PC-3 (cell line): Measurements from ENCODE around the gene AXL.

ENCODE experiments used
- EZH2 ChIP-seq: fragments of 300-600 bp; sonication (generic); IDR thresholded peaks from one replicate; pipeline ENCODE4 v1.6.1; 2017; ENCODE audit warnings: antibody characterized with exemption, mild to moderate bottlenecking, low read length; ENCODE audit not compliant: unreplicated experiment
- EZH2phosphoT487 ChIP-seq: fragments of 300-600 bp; sonication (generic); IDR thresholded peaks from 2 replicates; pipeline ENCODE4 v1.6.1; 2018; ENCODE audit warnings: mild to moderate bottlenecking, antibody characterized with exemption, low read length, borderline replicate concordance
- TF ChIP-seq, protein P1 (sequence below): fragments of 300-600 bp; sonication (generic); conservative IDR thresholded peaks from 2 replicates; pipeline ENCODE4 v1.5.1; 2017; ENCODE audit warnings: antibody characterized with exemption, low read depth, mild to moderate bottlenecking, low read length

DNA sequence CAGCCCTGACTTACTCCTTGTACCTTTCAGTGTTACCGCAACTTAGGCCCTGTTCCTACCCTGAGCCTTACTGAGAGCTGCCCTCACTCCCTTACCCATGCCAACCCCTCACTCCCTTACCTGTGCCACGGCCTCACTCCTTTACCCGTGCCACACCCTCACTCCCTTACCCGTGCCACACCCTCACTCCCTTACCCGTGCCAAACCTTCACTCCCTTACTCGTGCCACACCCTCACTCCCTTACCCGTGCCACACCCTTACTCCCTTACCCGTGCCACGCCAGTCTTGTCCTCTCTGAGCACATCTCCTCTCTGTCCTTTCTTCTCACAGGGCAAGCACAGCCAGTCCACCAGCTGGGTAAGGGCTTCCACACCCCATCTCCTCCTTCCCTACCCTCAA lies 20.3 kb downstream of the AXL start:
- TF ChIP-seq, protein P1, sequence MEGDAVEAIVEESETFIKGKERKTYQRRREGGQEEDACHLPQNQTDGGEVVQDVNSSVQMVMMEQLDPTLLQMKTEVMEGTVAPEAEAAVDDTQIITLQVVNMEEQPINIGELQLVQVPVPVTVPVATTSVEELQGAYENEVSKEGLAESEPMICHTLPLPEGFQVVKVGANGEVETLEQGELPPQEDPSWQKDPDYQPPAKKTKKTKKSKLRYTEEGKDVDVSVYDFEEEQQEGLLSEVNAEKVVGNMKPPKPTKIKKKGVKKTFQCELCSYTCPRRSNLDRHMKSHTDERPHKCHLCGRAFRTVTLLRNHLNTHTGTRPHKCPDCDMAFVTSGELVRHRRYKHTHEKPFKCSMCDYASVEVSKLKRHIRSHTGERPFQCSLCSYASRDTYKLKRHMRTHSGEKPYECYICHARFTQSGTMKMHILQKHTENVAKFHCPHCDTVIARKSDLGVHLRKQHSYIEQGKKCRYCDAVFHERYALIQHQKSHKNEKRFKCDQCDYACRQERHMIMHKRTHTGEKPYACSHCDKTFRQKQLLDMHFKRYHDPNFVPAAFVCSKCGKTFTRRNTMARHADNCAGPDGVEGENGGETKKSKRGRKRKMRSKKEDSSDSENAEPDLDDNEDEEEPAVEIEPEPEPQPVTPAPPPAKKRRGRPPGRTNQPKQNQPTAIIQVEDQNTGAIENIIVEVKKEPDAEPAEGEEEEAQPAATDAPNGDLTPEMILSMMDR: no peak
- TF ChIP-seq EZH2: no peak
- TF ChIP-seq EZH2phosphoT487: no peak
